GM12864 (cell line): Measurements from ENCODE around the gene RBMX.

Experiments
- DNase-seq: peaks from one replicate; pipeline ENCODE4 v3.0.0-alpha.2; 2011; ENCODE audit warnings: low read depth
- H3K4me3 ChIP-seq: 2 replicates; pipeline ENCODE4 v1.5.1; 2011; ENCODE audit warnings: mild to moderate bottlenecking, low read depth, low read length, control low read depth
- CTCF ChIP-seq: IDR thresholded peaks from 2 replicates; pipeline ENCODE4 v1.5.1; 2011; ENCODE audit warnings: low read depth, mild to moderate bottlenecking, moderate library complexity, low read length, control low read depth, inconsistent platforms; ENCODE audit errors: missing control alignments

The RBMX gene

DNA sequence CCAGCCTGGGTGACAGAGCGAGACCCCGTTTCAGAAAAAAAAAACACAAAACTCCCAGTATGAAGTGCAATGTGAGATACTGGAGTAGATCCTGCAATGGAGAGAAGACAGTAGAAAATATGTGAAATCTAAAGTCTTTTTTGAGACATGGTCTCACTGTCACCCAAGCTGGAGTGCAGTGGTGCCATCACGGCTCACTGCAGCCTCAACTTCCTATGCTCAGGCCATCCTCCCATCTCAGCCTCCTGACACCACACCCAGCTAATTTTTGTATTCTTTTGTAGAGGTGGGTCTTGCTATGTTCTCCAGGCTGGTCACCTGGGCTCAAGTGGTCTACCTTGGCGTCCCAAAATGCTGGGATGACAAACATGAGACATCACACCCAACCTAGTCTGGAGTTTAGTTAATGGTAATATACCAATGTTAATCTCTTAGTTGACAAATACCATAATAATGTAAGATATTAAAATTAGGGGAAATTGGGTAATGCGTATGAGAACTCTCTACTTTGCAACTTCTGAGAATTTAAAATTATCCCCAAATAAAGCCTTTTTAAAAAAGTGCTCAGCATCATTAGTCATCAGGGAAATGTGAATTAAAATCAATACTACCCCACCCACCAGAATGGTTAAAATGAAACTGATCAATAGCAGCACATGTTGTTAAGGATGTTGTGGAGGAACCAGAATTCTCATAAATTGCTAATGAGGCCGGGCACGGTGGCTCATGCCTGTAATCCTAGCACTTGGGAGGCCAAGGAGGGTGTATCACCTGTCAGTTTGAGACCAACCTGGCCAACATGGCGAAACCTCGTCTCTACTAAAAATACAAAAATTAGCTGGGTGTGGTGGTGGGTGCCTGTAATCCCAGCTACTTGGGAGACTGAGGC is 15.0 kb downstream of the RBMX start:
- DNase-seq = no peak
- no peak for TF ChIP-seq CTCF
- no peak overlapping the region for H3K4me3 ChIP-seq

GRCh38 chrX:136863826-136864225 is 16.7 kb downstream of the RBMX start:
- no peak for TF ChIP-seq CTCF
- no peak for DNase-seq
- H3K4me3 ChIP-seq = no peak overlapping the region

DNA sequence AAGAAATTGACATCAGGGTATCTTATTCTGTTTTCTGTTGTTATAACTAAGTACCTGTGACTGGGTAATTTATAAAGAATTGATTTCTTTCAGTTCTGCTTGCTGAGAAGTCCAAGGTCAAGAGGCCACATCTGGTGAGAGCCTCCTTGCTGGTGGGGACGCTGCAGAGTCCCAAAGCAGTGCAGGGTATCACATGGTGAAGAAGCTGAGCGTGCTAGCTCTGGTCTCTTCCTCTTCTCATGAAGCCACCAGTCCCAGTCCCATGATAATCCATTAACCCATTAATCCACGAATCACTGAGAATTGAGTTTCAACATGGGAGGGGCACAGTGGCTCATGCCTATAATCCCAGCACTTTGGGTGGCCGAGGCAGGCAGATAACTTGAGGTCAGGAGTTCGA is 18.0 kb downstream of the RBMX start:
- no peak overlapping the region for H3K4me3 ChIP-seq
- DNase-seq = no peak
- no peak for TF ChIP-seq CTCF

DNA sequence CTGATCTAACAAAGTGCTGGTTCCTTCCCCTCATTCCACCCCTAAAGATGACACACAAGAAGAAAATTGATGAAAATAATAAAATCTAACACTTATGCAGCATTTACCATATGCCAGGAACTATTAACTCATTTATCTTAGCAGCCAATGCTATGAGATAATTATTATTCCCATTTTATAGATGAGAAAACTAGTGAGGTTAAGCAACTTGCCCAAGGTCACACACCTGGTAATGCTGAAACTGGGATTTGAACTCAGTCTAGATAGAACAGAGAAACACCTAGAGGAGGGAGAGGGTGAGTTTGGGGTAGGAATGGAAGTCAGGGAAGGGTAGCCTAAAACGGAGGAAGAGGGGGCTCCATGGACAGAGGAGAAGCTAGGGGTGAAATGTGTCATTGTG is 18.6 kb downstream of the RBMX start:
- H3K4me3 ChIP-seq = no peak overlapping the region
- DNase-seq = no peak
- TF ChIP-seq CTCF = no peak

DNA sequence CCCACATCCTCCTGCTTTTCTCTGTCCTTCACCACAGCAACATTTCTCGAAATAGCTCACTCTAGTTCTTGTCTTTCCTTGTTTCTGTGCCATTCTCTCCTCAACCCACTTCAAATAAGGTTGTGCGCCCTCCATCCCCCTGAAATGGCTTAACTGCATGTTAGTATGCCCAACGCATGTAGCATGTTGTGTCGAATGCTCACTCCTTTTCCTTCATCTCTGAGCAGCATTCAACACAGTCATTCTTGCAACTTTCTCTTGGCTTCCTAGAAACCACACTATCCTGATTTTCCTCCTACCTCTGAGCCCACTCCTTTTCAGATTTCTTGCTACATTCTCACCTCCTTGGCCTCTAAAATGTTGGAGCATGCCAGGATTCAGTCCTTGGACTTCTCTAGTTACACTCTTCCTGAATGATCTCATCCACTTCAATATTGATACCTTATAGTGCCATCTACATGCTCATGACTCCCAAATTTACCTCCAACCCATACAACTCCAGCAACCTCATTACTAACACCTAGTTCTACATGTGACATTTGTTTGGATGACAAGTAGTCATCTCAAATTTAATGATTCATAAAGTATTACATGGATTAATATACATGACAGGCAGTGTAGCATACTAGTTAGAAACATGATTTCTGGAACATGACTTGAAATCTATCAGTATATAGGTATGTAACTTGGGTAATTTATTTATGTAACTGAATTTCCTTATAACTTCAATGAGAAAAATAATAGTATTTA is 22.3 kb downstream of the RBMX start:
- DNase-seq = no peak
- H3K4me3 ChIP-seq = no peak overlapping the region
- TF ChIP-seq CTCF = no peak

- TF ChIP-seq CTCF = no peak
- peak; percentile 42 for DNase-seq
- H3K4me3 ChIP-seq = no peak overlapping the region
Observed at GRCh38 chrX:136856551-136856950, 24.0 kb downstream of the RBMX start.
